ENCODE data around the gene PPCS.

The PPCS gene

GRCh38 chr1:42449256-42449655, 7.1 kb upstream of the PPCS start:
- no peak for DNase-seq (ENCODE audit: low read depth)
- H3K4me3 ChIP-seq (ENCODE audit: low read depth, low read length): no peak overlapping the region
- TF ChIP-seq, protein P1, sequence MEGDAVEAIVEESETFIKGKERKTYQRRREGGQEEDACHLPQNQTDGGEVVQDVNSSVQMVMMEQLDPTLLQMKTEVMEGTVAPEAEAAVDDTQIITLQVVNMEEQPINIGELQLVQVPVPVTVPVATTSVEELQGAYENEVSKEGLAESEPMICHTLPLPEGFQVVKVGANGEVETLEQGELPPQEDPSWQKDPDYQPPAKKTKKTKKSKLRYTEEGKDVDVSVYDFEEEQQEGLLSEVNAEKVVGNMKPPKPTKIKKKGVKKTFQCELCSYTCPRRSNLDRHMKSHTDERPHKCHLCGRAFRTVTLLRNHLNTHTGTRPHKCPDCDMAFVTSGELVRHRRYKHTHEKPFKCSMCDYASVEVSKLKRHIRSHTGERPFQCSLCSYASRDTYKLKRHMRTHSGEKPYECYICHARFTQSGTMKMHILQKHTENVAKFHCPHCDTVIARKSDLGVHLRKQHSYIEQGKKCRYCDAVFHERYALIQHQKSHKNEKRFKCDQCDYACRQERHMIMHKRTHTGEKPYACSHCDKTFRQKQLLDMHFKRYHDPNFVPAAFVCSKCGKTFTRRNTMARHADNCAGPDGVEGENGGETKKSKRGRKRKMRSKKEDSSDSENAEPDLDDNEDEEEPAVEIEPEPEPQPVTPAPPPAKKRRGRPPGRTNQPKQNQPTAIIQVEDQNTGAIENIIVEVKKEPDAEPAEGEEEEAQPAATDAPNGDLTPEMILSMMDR (IDR thresholded peaks at IDR 0.05; ENCODE audit: control insufficient read depth, extremely low read depth, insufficient read depth): no peak

- TF ChIP-seq, protein P1 (IDR thresholded peaks at IDR 0.05; ENCODE audit: control insufficient read depth, extremely low read depth, insufficient read depth): no peak
- no peak for DNase-seq (ENCODE audit: low read depth)
- no peak overlapping the region for H3K4me3 ChIP-seq (ENCODE audit: low read depth, low read length)
Measured at GRCh38 chr1:42450061-42450460, 6.3 kb upstream of the PPCS start.

- no peak overlapping the region for H3K4me3 ChIP-seq (ENCODE audit: low read depth, low read length)
- TF ChIP-seq, protein P1 (IDR thresholded peaks at IDR 0.05; ENCODE audit: control insufficient read depth, extremely low read depth, insufficient read depth): no peak
- DNase-seq (ENCODE audit: low read depth): no peak
Measured at GRCh38 chr1:42453386-42453785, 3.0 kb upstream of the PPCS start.

DNA sequence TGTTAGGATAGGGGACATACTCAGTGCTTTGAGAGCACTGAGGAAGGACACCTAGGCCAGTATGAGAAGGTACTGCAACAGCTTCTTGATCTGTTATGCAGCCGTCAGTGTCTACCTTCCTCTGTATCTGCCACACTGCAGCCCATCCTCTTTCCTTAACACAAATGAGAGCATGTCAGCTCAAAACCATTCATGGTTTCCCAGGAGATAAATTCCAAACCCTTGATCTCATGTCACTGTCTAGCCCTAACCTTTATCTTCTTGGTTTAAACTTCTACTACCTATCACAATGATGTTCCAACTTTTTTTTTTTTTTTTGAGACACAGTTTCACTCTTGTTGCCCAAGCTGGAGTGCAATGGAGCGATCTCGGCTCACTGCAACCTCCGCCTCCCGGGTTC, 1.9 kb upstream of the PPCS start:
- DNase-seq (ENCODE audit: low read depth): no peak
- TF ChIP-seq, protein P1 (IDR thresholded peaks at IDR 0.05; ENCODE audit: control insufficient read depth, extremely low read depth, insufficient read depth): no peak
- no peak overlapping the region for H3K4me3 ChIP-seq (ENCODE audit: low read depth, low read length)

GRCh38 chr1:42456754-42457089, 379 bp downstream of the PPCS start:
- TF ChIP-seq, protein P1 (IDR thresholded peaks at IDR 0.05; ENCODE audit: control insufficient read depth, extremely low read depth, insufficient read depth): no peak
- H3K4me3 ChIP-seq (ENCODE audit: low read depth, low read length): peak overlapping the region; percentile 85
- peak; percentile 26 for DNase-seq (ENCODE audit: low read depth)

DNA sequence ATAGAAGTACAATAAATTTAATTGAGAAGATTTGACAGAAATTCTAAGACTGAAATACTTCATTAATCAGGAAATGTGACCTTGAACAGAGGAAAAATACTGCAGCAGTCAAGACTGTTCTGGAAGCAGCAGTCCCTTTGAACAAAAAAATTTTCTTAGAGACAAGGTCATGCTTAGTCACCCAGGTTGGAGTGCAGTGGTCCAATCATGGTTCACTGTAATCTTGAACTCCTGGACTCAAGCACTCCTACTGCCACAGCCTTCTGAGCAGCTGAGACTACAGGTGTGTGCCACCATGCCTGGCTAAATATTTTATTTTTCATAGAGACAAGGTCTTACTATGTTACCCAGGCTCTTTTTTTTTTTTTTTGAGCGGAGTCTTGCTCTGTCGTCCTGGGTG, 4.9 kb downstream of the PPCS start:
- no peak overlapping the region for H3K4me3 ChIP-seq (ENCODE audit: low read depth, low read length)
- TF ChIP-seq, protein P1 (IDR thresholded peaks at IDR 0.05; ENCODE audit: control insufficient read depth, extremely low read depth, insufficient read depth): no peak
- no peak for DNase-seq (ENCODE audit: low read depth)
